Fibroblast of lung (primary cell): ENCODE data around the gene CCDC106. TPM values are rescaled to one million over a fixed set of nuclear protein-coding genes. Genes with fewer than 3 reads are reported as not detected.
A peak's percentile ranks its signal among the peaks of the same experiment; 100 is the strongest.

Experiments
- DNase-seq, 2 donors: peaks; one replicate each; pipeline versions ENCODE4 v3.0.0 to v3.0.0-alpha.2; 2010; ENCODE audit warnings: low read depth in 2 of 2
- H2AFZ ChIP-seq: 2 replicates; pipeline ENCODE4 v1.5.1; 2012; ENCODE audit warnings: low read length, control low read depth, inconsistent platforms
- H3K27ac ChIP-seq: 2 replicates; pipeline ENCODE4 v1.5.1; 2011; ENCODE audit warnings: low read length, control low read depth; ENCODE audit not compliant: insufficient read depth
- H3K27me3 ChIP-seq: 2 replicates; pipeline ENCODE4 v1.5.1; 2011; ENCODE audit warnings: mild to moderate bottlenecking, low read length; ENCODE audit not compliant: control insufficient read depth, insufficient read depth
- H3K36me3 ChIP-seq: 2 replicates; pipeline ENCODE4 v1.5.1; 2011; ENCODE audit warnings: low read length; ENCODE audit not compliant: control insufficient read depth, insufficient read depth
- H3K4me1 ChIP-seq: 2 replicates; pipeline ENCODE4 v1.5.1; 2011; ENCODE audit warnings: low read length; ENCODE audit not compliant: control insufficient read depth, insufficient read depth; ENCODE audit errors: extremely low read depth
- H3K4me2 ChIP-seq: 2 replicates; pipeline ENCODE4 v1.5.1; 2011; ENCODE audit warnings: low read length, control low read depth; ENCODE audit not compliant: insufficient read depth; ENCODE audit errors: extremely low read depth
- H3K4me3 ChIP-seq, 4 experiments: fragments of 200-600 bp in 1 of 4; sonication (generic) in 1 of 4; replicated peaks in 1 of 4; 2 replicates each; pipeline ENCODE4 v1.5.1; 2011 to 2016; ENCODE audit warnings: low read length in 4 of 4, low read depth in 3 of 4, mild to moderate bottlenecking in 3 of 4, control low read depth in 2 of 4, inconsistent platforms in 1 of 4, mixed read lengths in 1 of 4; ENCODE audit not compliant: insufficient read depth in 1 of 4; ENCODE audit errors: control extremely low read depth in 1 of 4
- H3K79me2 ChIP-seq: 2 replicates; pipeline ENCODE4 v1.5.1; 2012; ENCODE audit warnings: mild to moderate bottlenecking, low read length, inconsistent platforms; ENCODE audit not compliant: control insufficient read depth, insufficient read depth
- H3K9ac ChIP-seq: 2 replicates; pipeline ENCODE4 v1.5.1; 2011; ENCODE audit warnings: mild to moderate bottlenecking, low read length, control low read depth; ENCODE audit not compliant: insufficient read depth
- H3K9me3 ChIP-seq: 2 replicates; pipeline ENCODE4 v1.5.1; 2012; ENCODE audit warnings: low read depth, low read length; ENCODE audit not compliant: control insufficient read depth, insufficient read depth
- H4K20me1 ChIP-seq: 2 replicates; pipeline ENCODE4 v1.5.1; 2011; ENCODE audit warnings: low read length; ENCODE audit not compliant: control insufficient read depth, insufficient read depth; ENCODE audit errors: extremely low read depth
- CTCF ChIP-seq, 2 donors: IDR thresholded peaks in 1 of 2; conservative IDR thresholded peaks in 1 of 2; 1 replicate in 1 of 2; 2 replicates in 1 of 2; pipeline ENCODE4 v1.5.1; 2011 to 2012; ENCODE audit warnings: low read length in 2 of 2, control low read depth in 1 of 2, inconsistent platforms in 1 of 2, low read depth in 1 of 2, mild to moderate bottlenecking in 1 of 2
- EZH2 ChIP-seq: IDR thresholded peaks from 2 replicates; pipeline ENCODE4 v1.5.1; 2012; ENCODE audit warnings: low read length, control low read depth, mild to moderate bottlenecking; ENCODE audit errors: missing control alignments
- polyA plus RNA-seq, 2 donors: library from polyadenylated mRNA; depleted of rRNA in 1 of 2; stranded (reverse) in 1 of 2; unstranded in 1 of 2; fragments of >200 nt; gene quantifications; 2 replicates each; pipeline ENCODE4 v1.2.1, GENCODE V29; 2011 to 2012; ENCODE audit warnings: missing spikeins in 1 of 2
- total RNA-seq: library from RNA; depleted of rRNA; stranded (reverse); fragments of >200 nt; gene quantifications from 2 replicates; pipeline ENCODE4 v1.2.1, GENCODE V29; 2014

CCDC106 gene
- total and polyA plus RNA-seq, 2 donors (not counting 1 experiment from before 2014, with no cell fraction given): 4.5 to 10.2 TPM

- Histone ChIP-seq H3K36me3 (peaks cover 31% of the 10 kb centered on the region), H3K4me1 (peaks cover 3% of the 10 kb centered on the region), H3K4me2 (no peak overlapping the region), H3K27ac (no peak overlapping the region), H3K4me3 (no peak overlapping the region), H3K79me2 (peaks cover 2% of the 10 kb centered on the region), H3K9me3 (no peaks in the 10 kb centered on the region), H4K20me1 (no peaks in the 10 kb centered on the region), H3K27me3 (no peaks in the 10 kb centered on the region), H3K9ac (no peak overlapping the region), H2AFZ (no peak overlapping the region)
- TF ChIP-seq EZH2 (no peak), CTCF (conservative IDR thresholded peaks at IDR 0.05 in 1 of 2, IDR thresholded peaks at IDR 0.05 in 1 of 2; ENCODE audit: low read depth in 1 of 2, low read length in 2 of 2) (no peak)
- DNase-seq: no peak
Observed at GRCh38 chr19:55617426-55617825, 30.6 kb upstream of the CCDC106 start.

GRCh38 chr19:55618426-55618825, 29.6 kb upstream of the CCDC106 start:
- TF ChIP-seq CTCF (conservative IDR thresholded peaks at IDR 0.05 in 1 of 2, IDR thresholded peaks at IDR 0.05 in 1 of 2; ENCODE audit: low read depth in 1 of 2, low read length in 2 of 2) (no peak), EZH2 (no peak)
- no peak for DNase-seq
- H3K9ac ChIP-seq: no peak overlapping the region
- H4K20me1 ChIP-seq: no peaks in the 10 kb centered on the region
- no peaks in the 10 kb centered on the region for H3K27me3 ChIP-seq
- H3K27ac ChIP-seq: no peak overlapping the region
- peaks cover 3% of the 10 kb centered on the region for H3K4me1 ChIP-seq
- no peak overlapping the region for H3K4me2 ChIP-seq
- no peak overlapping the region for H3K4me3 ChIP-seq
- H2AFZ ChIP-seq: no peak overlapping the region
- H3K79me2 ChIP-seq: no peaks in the 10 kb centered on the region
- peaks cover 31% of the 10 kb centered on the region for H3K36me3 ChIP-seq
- no peaks in the 10 kb centered on the region for H3K9me3 ChIP-seq

GRCh38 chr19:55619286-55619685, 28.7 kb upstream of the CCDC106 start:
- Histone ChIP-seq H3K36me3 (peaks cover 26% of the 10 kb centered on the region), H3K79me2 (no peaks in the 10 kb centered on the region), H3K27me3 (no peaks in the 10 kb centered on the region), H3K4me3 (no peak overlapping the region), H3K9me3 (no peaks in the 10 kb centered on the region), H3K27ac (no peak overlapping the region), H2AFZ (no peak overlapping the region), H3K4me2 (peak overlapping the region; percentile 48), H4K20me1 (no peaks in the 10 kb centered on the region), H3K9ac (no peak overlapping the region), H3K4me1 (peaks cover 5% of the 10 kb centered on the region)
- DNase-seq: peak in 1 of 2 donors; percentile 80
- no peak for TF ChIP-seq CTCF (conservative IDR thresholded peaks at IDR 0.05 in 1 of 2, IDR thresholded peaks at IDR 0.05 in 1 of 2; ENCODE audit: low read depth in 1 of 2, low read length in 2 of 2)
- TF ChIP-seq EZH2: no peak
